Adrenal gland (tissue), 12 donors: Measurements from ENCODE around the gene TMEM91. TPM values are rescaled to one million over a fixed set of nuclear protein-coding genes. Genes with fewer than 3 reads are reported as not detected.

Experiments
- DNase-seq, 7 donors: peaks; one replicate each; pipeline ENCODE4 v3.0.0-alpha.2; 2019 to 2020
- H3K27ac ChIP-seq, 5 donors: fragments of 200-600 bp; sonication (generic) in 4 of 5; 1 replicate in 3 of 5; 2 replicates in 2 of 5; pipeline versions ENCODE4 v1.5.1 to v1.8.0; 2016 to 2020; ENCODE audit warnings: mild to moderate bottlenecking in 1 of 5
- H3K27me3 ChIP-seq: fragments of 200-600 bp; 2 replicates; pipeline ENCODE4 v1.8.0; 2021
- H3K36me3 ChIP-seq, 2 donors: fragments of 200-600 bp; replicated peaks in 1 of 2; 1 replicate in 1 of 2; 2 replicates in 1 of 2; pipeline versions ENCODE4 v1.5.1 to v1.8.0; 2018 to 2022
- H3K4me1 ChIP-seq, 2 donors: fragments of 200-600 bp; replicated peaks in 1 of 2; 1 replicate in 1 of 2; 2 replicates in 1 of 2; pipeline versions ENCODE4 v1.5.1 to v1.8.0; 2018 to 2021
- H3K4me3 ChIP-seq, 4 donors: fragments of 200-600 bp; sonication (generic) in 3 of 4; one replicate each; pipeline ENCODE4 v1.5.1; 2016 to 2018
- H3K9me3 ChIP-seq, 3 donors: fragments of 200-600 bp; sonication (generic) in 1 of 3; replicated peaks in 1 of 3; 1 replicate in 2 of 3; 2 replicates in 1 of 3; pipeline versions ENCODE4 v1.5.1 to v1.8.0; 2016 to 2021
- CTCF ChIP-seq, 6 experiments: fragments of 450-650 bp in 4 of 6; fragments of 200-600 bp in 2 of 6; sonication (generic) in 1 of 6; IDR thresholded peaks; 1 replicate in 5 of 6; 2 replicates in 1 of 6; pipeline versions ENCODE4 v1.5.1 to v1.8.0; 2016 to 2021; ENCODE audit warnings: antibody characterized with exemption in 6 of 6, mild to moderate bottlenecking in 2 of 6, moderate library complexity in 1 of 6
- POLR2A ChIP-seq, 2 donors: fragments of 450-650 bp; IDR thresholded peaks; one replicate each; pipeline ENCODE4 v1.6.1; 2017; ENCODE audit warnings: antibody characterized with exemption in 2 of 2, mild to moderate bottlenecking in 2 of 2, moderate library complexity in 1 of 2
- WGBS, 4 donors: extraction: QIAGEN DNeasy Blood & Tissue Kit in 2 of 4; methylation state at CpG; one replicate each; pipeline versions ENCODE4 v1.1.5 to v1.1.7; 2013 to 2017; 5-methylcytosine and 5-hydroxymethylcytosine counted together
- intact Hi-C, 2 donors: fragments of 100-400 bp; cut with DNase I; formaldehyde crosslinking; loops; one replicate each; pipeline versions ENCODE4 v1.14.1 to v1.15.0; 2022 to 2023
- polyA plus RNA-seq, 3 donors: library from polyadenylated mRNA; stranded (reverse); fragments of 200-250 nt in 2 of 3; fragments of 350-450 nt in 1 of 3; fragmentation: Illumina TruSeq in 1 of 3; extraction: RNeasy Lipid Tissue Mini Kit (QIAGEN cat#74804) in 1 of 3; gene quantifications; one replicate each; pipeline ENCODE4 v1.2.3, GENCODE V29; 2013 to 2014
- total RNA-seq, 9 donors: library from RNA; depleted of rRNA in 4 of 9; stranded (reverse); fragments of >200 nt in 4 of 9; fragments of 120-200 nt in 1 of 9; fragmentation: NEBNext Ultra II Directional in 1 of 9; extraction: Animal tissue kit (Norgen Biotek cat#: 25700) in 1 of 9; gene quantifications; one replicate each; pipeline versions ENCODE4 v1.1.0 to v1.2.4, GENCODE V29; 2013 to 2023
- donor health status: healthy with polysubstance abuse.
- donor health status: Bipolar disorder and iron deficiency.
- donor health status: DM: yes; HTN: yes; CAD: no.
- donor health status: DM: no; HTN: no; CAD: no.
- donor health status: DM: no; HTN: no; CAD: no.
- donor health status: DM: yes; HTN: yes; CAD: no.

The TMEM91 gene
- total and polyA plus RNA-seq, 12 donors, result 1.9 to 88.6 (median 9.6) TPM

GRCh38 chr19:41352609-41353465, 23.5 kb upstream of the TMEM91 start:
- peak overlapping the region; percentile 48 to 74 (median 54) for H3K4me3 ChIP-seq
- intact Hi-C loops, result no loop called here
- peak; percentile 49 to 70 (median 60) for DNase-seq

GRCh38 chr19:41353466-41354342, 22.6 kb upstream of the TMEM91 start, which contains the start of gene TGFB1:
TGFB1 (minus strand) TSS chr19:41353922; CDS start chr19:41353044, 878 bp downstream.
- Histone ChIP-seq H3K4me3 (peak within 1 kb of the TSS; percentile 13 to 74 (median 54)), H3K27ac (peak within 1 kb of the TSS in 4 of 5 donors; percentile 57 to 82 (median 72)), H3K4me1 (peaks cover 17 to 29% of the 10 kb centered on the region in 2 donors), H3K9me3 (no peaks in the 10 kb centered on the region), H3K36me3 (no peaks in the 10 kb centered on the region), H3K27me3 (no peaks in the 10 kb centered on the region)
- 1% methylated on average over 10 to 70 of the region's 78 CpGs for WGBS, 4 donors
- TF ChIP-seq CTCF (IDR thresholded peaks at IDR 0.05), result peak; percentile 58 to 87 (median 77)
- peak; percentile 26 to 45 for TF ChIP-seq POLR2A (IDR thresholded peaks at IDR 0.05)
- DNase-seq, result peak; percentile 82 to 91 (median 89)
- intact Hi-C loops, result no loop called here

More at GRCh38 chr19:41352609-41353465, 23.5 kb upstream of the TMEM91 start:
- no peaks in the 10 kb centered on the region for H3K9me3 ChIP-seq
- TF ChIP-seq POLR2A (IDR thresholded peaks at IDR 0.05) (no peak), CTCF (IDR thresholded peaks at IDR 0.05) (peak in 4 of 6 experiments; percentile 1 to 27 (median 16))
- WGBS, 4 donors, result 0 to 4% (median 2%) methylated on average over 13 to 71 of the region's 71 CpGs
- peaks cover 0 to 4% of the 10 kb centered on the region in 2 donors for H3K36me3 ChIP-seq
- H3K27ac ChIP-seq, result peak overlapping the region in 4 of 5 donors; percentile 57 to 82 (median 72)
- peaks cover 17 to 29% of the 10 kb centered on the region in 2 donors for H3K4me1 ChIP-seq
- no peaks in the 10 kb centered on the region for H3K27me3 ChIP-seq

GRCh38 chr19:41354343-41354953, 21.9 kb upstream of the TMEM91 start:
- H3K9me3 ChIP-seq, result no peaks in the 10 kb centered on the region
- no peak for TF ChIP-seq POLR2A (IDR thresholded peaks at IDR 0.05)
- peak in 1 of 6 experiments; percentile 18 for TF ChIP-seq CTCF (IDR thresholded peaks at IDR 0.05)
- H3K27ac ChIP-seq, result peak overlapping the region in 1 of 5 donors; percentile 26
- no peaks in the 10 kb centered on the region for H3K27me3 ChIP-seq
- intact Hi-C loops, result no loop called here
- peak overlapping the region in 1 of 4 donors; percentile 74 for H3K4me3 ChIP-seq
- DNase-seq, result peak in 2 of 7 donors; percentile 18 to 47
- 86 to 93% (median 91%) methylated on average over 11 to 23 of the region's 23 CpGs for whole genome bisulfite sequencing, 4 donors
- H3K36me3 ChIP-seq, result no peaks in the 10 kb centered on the region
- H3K4me1 ChIP-seq, result peaks cover 17 to 29% of the 10 kb centered on the region in 2 donors
